K562 (cell line): ENCODE results near the gene KRT77.

Experiments used
- ASH1L ChIP-seq: fragments of 450-650 bp; IDR thresholded peaks from 2 replicates; pipeline ENCODE4 v1.6.1; 2018; ENCODE audit warnings: borderline replicate concordance, mild to moderate bottlenecking, low read depth; ENCODE audit not compliant: partially characterized antibody
- FOXA3 ChIP-seq, 2 experiments: fragments of 450-650 bp in 1 of 2; sonication (generic) in 1 of 2; formaldehyde crosslinking; IDR thresholded peaks in 1 of 2; conservative IDR thresholded peaks in 1 of 2; 2 replicates each; pipeline versions ENCODE4 v1.4.0 to v1.8.0; 2020 to 2022; ENCODE audit warnings: mild to moderate bottlenecking in 2 of 2, missing genetic modification reagents in 1 of 2
- HNRNPUL1 ChIP-seq: fragments of 200-400 bp; formaldehyde crosslinking; IDR thresholded peaks from 2 replicates; pipeline ENCODE4 v1.6.1; 2017; ENCODE audit warnings: low read length
- MAFK ChIP-seq: IDR thresholded peaks from 2 replicates; pipeline ENCODE4 v1.6.1; 2011; ENCODE audit warnings: low read length, improper control_type of control experiment
- MYNN ChIP-seq, 2 experiments: sonication (generic); formaldehyde crosslinking in 1 of 2; IDR thresholded peaks; 2 replicates each; pipeline versions ENCODE4 v1.5.0 to v1.6.1; 2016 to 2020; ENCODE audit warnings: antibody characterized with exemption in 1 of 2, missing genetic modification reagents in 1 of 2
- POLR2A ChIP-seq: fragments of 450-650 bp; conservative IDR thresholded peaks from 2 replicates; pipeline ENCODE4 v1.6.1; 2016
- RNF2 ChIP-seq: sonication (generic); IDR thresholded peaks from 2 replicates; pipeline ENCODE4 v1.6.1; 2016
- SMAD3 ChIP-seq: fragments of 450-650 bp; formaldehyde crosslinking; conservative IDR thresholded peaks from 2 replicates; pipeline ENCODE4 v1.4.0; 2020; ENCODE audit warnings: mild to moderate bottlenecking
- TAF1 ChIP-seq: IDR thresholded peaks from 2 replicates; pipeline ENCODE4 v1.6.1; 2011; ENCODE audit warnings: mild to moderate bottlenecking, low read length, moderate library complexity; ENCODE audit not compliant: insufficient read depth, control insufficient read depth, severe bottlenecking; ENCODE audit errors: extremely low read depth
- ZNF3 ChIP-seq: fragments of 250-450 bp; sonication (Bioruptor Pico); IDR thresholded peaks from 2 replicates; pipeline ENCODE4 v1.5.0; 2021; ENCODE audit warnings: mild to moderate bottlenecking, moderate library complexity
- TF ChIP-seq, protein P1 (sequence below), 3 experiments: IDR thresholded peaks in 2 of 3; conservative IDR thresholded peaks in 1 of 3; 2 replicates each; pipeline ENCODE4 v1.5.1; 2011 to 2012; ENCODE audit warnings: low read length in 3 of 3, mild to moderate bottlenecking in 3 of 3, control low read depth in 2 of 3, improper control_type of control experiment in 1 of 3, inconsistent platforms in 1 of 3, low read depth in 1 of 3, mixed read lengths in 1 of 3, moderate library complexity in 1 of 3; ENCODE audit not compliant: insufficient read depth in 2 of 3

DNA sequence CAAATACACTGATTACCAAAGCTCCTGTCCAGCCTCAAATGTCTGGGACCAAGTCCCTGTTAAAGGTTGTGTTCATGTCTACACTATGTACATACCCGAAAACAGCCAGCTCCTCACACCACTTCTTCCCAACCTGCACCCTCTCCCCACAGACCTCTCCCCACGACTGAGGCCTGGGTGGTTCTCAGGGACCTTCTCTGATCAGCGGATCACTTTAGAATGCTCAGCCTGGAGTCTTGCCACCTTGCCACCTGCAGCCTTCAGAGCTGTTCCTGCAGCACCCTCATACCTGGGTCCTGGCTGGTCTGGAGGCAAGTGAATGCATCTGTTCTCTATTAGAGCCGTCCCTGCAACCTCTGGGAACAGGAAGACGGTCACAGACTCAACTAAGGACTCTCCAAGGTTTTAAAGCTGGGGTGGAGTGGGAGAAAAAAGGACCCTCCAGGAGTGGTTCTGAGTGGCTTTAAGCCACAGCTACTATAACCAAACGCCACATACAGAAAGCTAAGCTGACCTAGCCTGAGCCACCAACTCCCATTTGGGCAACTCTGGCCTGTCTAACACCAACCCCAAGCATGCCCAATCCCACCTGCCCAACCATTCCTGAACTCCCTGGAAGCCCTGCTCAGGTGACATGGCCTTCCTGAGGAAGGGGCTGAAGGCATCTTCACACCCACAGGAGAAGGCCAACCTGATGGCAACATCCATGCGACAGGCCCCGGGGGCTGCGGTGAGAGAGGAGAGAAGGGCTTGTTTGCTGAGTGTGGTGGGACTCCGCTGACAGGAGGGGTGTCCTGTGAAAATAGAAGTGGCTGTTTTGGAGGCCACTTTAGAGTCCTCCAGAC, 59.9 kb downstream of the KRT77 start:
- TF ChIP-seq, protein P1, sequence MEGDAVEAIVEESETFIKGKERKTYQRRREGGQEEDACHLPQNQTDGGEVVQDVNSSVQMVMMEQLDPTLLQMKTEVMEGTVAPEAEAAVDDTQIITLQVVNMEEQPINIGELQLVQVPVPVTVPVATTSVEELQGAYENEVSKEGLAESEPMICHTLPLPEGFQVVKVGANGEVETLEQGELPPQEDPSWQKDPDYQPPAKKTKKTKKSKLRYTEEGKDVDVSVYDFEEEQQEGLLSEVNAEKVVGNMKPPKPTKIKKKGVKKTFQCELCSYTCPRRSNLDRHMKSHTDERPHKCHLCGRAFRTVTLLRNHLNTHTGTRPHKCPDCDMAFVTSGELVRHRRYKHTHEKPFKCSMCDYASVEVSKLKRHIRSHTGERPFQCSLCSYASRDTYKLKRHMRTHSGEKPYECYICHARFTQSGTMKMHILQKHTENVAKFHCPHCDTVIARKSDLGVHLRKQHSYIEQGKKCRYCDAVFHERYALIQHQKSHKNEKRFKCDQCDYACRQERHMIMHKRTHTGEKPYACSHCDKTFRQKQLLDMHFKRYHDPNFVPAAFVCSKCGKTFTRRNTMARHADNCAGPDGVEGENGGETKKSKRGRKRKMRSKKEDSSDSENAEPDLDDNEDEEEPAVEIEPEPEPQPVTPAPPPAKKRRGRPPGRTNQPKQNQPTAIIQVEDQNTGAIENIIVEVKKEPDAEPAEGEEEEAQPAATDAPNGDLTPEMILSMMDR (IDR thresholded peaks at IDR 0.05 in 2 of 3, conservative IDR thresholded peaks at IDR 0.05 in 1 of 3; ENCODE audit: insufficient read depth in 2 of 3, low read depth in 1 of 3, low read length in 3 of 3) = no peak
- TF ChIP-seq TAF1 = no peak
- TF ChIP-seq MAFK = no peak
- no peak for TF ChIP-seq FOXA3 (CRISPR knock-in tag; conservative IDR thresholded peaks at IDR 0.05 in 1 of 2, IDR thresholded peaks at IDR 0.05 in 1 of 2)
- TF ChIP-seq ASH1L = no peak
- TF ChIP-seq POLR2A = no peak
- no peak for TF ChIP-seq RNF2
- TF ChIP-seq HNRNPUL1 = no peak
- no peak for TF ChIP-seq MYNN (IDR thresholded peaks at IDR 0.05)
- TF ChIP-seq MYNN (CRISPR knock-in tag; IDR thresholded peaks at IDR 0.05) = no peak
- TF ChIP-seq SMAD3 = no peak
- TF ChIP-seq ZNF3 (CRISPR knock-in tag) = no peak
